Effector CD4-positive, alpha-beta T cell (primary cell): ENCODE data around the gene CEP72.

Experiments used
- DNase-seq: peaks from one replicate; pipeline ENCODE4 v3.0.0-alpha.2; 2020

The CEP72 gene

GRCh38 chr5:639584-640213 lies 27.6 kb downstream of the CEP72 start:
- DNase-seq, result no peak

GRCh38 chr5:640461-641330 lies 28.6 kb downstream of the CEP72 start:
- no peak for DNase-seq

GRCh38 chr5:641331-641765 lies 29.2 kb downstream of the CEP72 start:
- no peak for DNase-seq

GRCh38 chr5:642481-642880 lies 30.3 kb downstream of the CEP72 start:
- no peak for DNase-seq

GRCh38 chr5:643351-643801 lies 31.2 kb downstream of the CEP72 start:
- DNase-seq, result no peak

GRCh38 chr5:643811-644271 lies 31.7 kb downstream of the CEP72 start:
- no peak for DNase-seq

DNA sequence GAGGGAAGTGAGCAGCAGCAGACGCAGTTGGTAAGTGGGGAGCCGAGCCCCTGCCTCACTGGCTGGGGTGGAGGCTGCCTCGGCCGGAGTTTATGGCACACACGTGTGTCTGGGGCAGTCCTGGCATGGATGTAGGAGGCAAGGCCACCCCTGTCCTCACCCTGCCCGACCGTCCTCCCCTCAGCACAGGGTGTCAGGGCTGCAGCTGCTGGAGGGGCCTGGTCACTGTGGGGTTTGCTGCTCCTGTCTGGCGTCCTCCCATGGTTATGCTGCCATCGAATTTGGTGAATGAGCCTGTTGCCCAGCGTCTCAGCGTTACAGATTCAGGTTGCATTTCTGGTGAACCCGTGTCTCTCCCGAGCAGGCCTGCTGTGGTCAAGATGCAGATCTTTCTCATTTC lies 32.4 kb downstream of the CEP72 start:
- DNase-seq, result no peak

GRCh38 chr5:644971-645370 lies 32.8 kb downstream of the CEP72 start:
- DNase-seq, result no peak

DNA sequence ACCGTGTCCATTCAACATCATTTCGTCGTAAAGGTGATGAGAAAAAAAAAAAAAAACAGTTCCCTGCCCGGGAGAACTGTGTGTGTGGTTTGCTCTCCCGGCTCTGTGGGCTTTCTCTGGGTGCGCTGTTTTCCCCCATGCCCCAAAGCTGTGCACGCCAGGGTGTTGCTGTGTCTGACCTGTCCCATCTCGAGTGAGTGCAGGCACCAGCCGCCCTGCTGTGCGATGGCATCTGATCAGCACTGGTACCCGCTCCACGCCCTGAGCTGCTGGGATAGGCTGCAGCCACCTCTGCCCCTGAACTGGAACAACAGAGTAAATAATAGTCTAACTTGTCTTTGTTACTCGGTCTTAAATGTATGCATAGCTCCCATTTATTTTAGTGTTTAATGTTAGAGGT lies 33.3 kb downstream of the CEP72 start:
- no peak for DNase-seq

DNA sequence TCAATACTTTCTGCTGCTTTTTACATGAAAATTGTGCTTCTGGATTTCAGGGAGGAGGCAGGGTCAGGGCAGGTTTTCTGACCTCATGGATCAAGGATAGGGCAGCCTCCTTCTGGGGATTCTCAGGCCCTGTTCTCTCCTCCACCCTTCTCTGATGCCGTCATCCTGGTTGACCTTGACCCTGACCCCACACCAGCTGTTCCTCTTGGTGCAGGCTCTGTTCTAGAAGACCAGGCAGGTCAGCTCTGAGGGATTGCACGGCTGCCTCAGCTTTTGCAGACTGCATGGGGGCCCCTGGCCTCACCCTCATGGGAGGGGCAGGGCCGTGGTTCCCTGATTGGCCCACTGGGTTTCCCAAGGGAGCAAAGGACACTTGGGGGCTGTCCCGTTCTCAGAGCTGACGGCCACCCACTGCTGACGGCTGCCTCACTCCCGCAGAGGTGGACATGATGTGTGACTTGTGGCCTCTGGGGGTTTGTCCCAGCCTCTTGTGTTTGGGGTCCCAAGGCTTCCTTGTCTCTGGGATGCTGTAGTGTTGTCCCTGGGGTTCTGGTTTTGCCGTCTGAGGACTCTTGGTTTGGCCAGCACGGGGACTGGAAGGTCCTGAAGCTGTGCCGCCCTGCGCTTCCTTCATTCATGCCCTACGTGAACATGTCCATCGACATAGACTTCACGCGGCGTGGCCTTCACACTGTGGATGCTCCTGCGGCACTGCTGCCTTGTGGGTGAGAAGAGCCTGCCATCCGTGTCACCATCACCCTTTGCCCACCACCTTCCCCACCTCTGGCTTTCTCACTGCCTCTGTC lies 34.5 kb downstream of the CEP72 start:
- no peak for DNase-seq

DNA sequence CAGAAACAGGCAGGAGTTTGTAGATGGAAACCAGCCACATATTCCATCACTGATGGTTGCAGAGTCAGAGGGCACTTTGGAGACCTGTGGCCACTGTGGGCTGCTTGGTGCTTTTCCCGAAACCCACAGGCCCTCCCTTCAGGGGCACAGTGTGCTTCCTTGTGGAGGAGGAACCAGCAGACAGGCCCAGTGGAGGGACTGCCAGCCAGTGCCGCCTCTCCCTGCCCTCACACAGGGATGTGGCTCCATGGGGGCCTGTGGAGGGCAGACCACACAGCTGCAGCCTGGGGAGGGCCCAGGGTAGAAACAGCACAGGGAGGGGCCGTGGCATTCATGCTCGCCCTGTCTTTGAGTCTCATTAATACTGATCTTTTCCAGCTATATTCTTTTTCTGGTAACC lies 35.2 kb downstream of the CEP72 start:
- DNase-seq, result no peak

- no peak for DNase-seq
Measured at GRCh38 chr5:647727-648126, 35.6 kb downstream of the CEP72 start.

DNA sequence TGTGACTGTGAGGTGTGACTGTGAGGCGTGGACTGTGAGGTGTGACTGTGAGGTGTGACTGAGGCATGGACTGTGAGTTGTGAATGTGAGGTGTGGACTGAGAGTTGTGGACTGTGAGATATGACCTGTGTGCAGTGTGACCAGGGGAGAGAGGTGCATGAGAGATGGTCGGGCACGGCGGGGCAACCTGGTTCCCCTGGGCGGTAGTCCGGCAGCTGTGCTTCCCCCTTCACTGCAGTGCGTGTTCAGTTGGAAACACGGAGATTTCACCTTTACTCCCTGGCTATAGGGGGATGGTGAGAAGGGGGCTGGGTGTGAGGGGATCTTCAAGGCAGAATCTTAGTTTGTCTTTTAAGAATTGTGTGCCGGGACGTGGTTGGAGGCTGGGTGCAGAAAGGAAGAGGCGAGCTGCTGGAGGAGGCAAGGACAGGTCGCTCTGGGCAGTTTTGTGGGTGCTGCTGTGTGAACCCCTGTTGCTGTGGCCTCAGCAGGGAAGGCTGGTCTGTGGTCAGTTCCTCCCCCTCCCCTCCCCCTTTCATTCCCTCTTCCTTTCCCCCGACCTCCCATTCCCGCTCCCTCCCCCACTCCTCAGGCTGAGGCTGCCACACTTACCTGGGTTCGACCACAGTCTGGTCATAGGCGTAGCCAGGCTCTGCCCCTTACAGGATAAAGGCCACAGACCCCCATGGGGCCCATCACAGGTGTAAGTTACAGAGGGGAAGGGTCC lies 39.3 kb downstream of the CEP72 start:
- no peak for DNase-seq

DNA sequence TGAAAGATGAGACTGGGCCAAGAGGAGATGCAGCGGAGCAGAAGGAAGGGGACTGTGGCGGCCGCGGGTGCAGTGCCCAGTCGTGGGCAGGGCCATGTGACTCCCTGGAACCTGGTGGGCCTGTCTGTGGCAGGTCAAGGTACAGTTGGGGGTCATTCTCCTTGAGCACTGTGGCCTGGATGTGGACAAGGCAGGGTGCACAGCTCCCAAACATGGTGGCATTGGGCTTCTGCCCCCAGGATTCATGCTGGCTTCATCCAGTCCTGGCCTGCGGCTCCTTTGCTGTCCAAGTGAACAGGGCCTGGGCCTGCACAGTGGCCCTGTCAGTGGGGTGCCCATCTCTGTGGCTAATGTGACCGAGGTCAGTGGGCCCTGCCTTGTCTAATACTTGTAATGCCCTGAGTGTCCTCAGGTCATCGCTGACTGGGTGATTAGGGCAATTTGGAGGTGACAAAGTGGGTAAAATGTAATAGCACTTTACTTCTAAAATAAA lies 39.9 kb downstream of the CEP72 start:
- no peak for DNase-seq

GRCh38 chr5:652773-653350 lies 40.7 kb downstream of the CEP72 start:
- DNase-seq, result no peak

GRCh38 chr5:654071-654778 lies 42.1 kb downstream of the CEP72 start:
- no peak for DNase-seq

- DNase-seq, result no peak
Measured at GRCh38 chr5:655406-655805, 43.3 kb downstream of the CEP72 start.

DNA sequence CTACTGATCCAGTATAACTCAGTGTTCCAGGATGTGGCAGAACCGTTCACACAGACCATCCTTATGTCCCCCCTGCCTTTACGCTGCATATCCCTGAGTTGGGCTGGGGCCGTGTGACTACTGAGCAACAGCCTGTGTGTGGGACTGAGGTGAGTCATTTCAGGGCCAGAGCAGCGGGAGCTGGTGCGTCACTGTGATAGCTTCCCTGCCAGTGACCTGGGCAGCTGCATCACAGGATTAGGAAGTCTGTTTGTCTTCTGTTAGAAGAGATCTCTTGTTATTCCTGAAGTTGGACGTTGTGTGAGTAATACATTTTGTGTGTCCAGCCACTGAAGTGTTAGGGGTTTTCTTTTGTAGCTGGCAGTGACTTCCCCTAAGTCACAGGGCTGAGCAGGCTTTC lies 45.4 kb downstream of the CEP72 start:
- no peak for DNase-seq

DNA sequence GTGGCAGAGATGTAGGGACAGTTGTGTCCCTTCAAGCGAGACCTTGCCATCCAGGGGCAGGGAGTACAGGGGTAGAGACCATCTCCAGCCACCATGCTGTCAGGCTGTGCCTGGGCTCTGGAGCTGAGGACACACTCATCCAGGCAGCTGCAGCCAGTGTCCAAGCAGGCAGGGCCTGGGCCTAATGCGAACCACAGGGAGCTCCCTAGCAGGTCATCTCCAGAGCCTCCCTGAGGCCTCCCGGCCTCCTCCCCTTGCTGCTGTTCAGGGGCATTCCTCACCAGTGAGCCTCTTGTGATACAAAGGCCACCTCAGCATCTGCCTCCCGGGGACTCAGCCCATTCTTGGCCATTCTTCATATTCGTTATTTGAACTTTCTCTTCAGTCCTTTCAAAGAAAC lies 46.0 kb downstream of the CEP72 start:
- DNase-seq, result no peak

- DNase-seq, result no peak
Measured at GRCh38 chr5:659496-660263, 47.5 kb downstream of the CEP72 start.
